Measurements from ENCODE around the gene FOXJ3.

DNA sequence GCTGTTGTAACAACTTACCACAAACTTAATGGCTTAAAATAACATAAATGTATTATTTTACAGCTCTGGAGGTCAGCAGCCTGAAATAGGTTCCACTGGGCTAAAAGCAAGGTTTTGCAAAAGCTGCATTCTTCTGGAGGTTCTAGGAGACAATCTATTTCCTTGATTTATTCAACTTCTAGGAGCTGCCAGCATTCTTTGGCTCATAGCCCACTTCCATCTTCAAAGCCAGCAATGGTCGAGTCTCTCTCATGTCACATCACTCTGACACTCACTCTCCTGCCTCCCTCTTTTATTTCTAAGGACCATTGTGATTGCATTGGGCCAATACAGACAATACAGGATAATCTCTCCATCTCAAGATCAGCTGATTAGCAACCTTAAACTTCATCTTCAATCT, 15.1 kb upstream of the FOXJ3 start:
- TF ChIP-seq, protein P1, sequence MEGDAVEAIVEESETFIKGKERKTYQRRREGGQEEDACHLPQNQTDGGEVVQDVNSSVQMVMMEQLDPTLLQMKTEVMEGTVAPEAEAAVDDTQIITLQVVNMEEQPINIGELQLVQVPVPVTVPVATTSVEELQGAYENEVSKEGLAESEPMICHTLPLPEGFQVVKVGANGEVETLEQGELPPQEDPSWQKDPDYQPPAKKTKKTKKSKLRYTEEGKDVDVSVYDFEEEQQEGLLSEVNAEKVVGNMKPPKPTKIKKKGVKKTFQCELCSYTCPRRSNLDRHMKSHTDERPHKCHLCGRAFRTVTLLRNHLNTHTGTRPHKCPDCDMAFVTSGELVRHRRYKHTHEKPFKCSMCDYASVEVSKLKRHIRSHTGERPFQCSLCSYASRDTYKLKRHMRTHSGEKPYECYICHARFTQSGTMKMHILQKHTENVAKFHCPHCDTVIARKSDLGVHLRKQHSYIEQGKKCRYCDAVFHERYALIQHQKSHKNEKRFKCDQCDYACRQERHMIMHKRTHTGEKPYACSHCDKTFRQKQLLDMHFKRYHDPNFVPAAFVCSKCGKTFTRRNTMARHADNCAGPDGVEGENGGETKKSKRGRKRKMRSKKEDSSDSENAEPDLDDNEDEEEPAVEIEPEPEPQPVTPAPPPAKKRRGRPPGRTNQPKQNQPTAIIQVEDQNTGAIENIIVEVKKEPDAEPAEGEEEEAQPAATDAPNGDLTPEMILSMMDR (IDR thresholded peaks at IDR 0.05 in 8 of 11, conservative IDR thresholded peaks at IDR 0.05 in 3 of 11), result no peak
- TF ChIP-seq POLR2AphosphoS5 (IDR thresholded peaks at IDR 0.05), result no peak

All from spleen (tissue), 7 donors.